HAP-1 (cell line): Measurements from ENCODE around the gene IRF2BPL.

Experiments
- DNase-seq, 2 experiments: peaks; one replicate each; pipeline ENCODE4 v3.0.0-alpha.2; 2016 to 2020; ENCODE audit warnings: low spot score in 2 of 2
- H3K27me3 ChIP-seq: fragments of 250-450 bp; sonication (Bioruptor Pico); 2 replicates; pipeline ENCODE4 v1.5.1; 2020; ENCODE audit warnings: low read depth, mild to moderate bottlenecking, moderate library complexity
- H3K36me3 ChIP-seq: fragments of 250-450 bp; sonication (Bioruptor Pico); replicated peaks from 2 replicates; pipeline ENCODE4 v1.5.1; 2020; ENCODE audit warnings: mild to moderate bottlenecking
- H3K4me1 ChIP-seq: fragments of 250-450 bp; sonication (Bioruptor Pico); 2 replicates; pipeline ENCODE4 v1.5.1; 2020; ENCODE audit warnings: mild to moderate bottlenecking
- H3K4me3 ChIP-seq: fragments of 250-450 bp; sonication (Bioruptor Pico); 2 replicates; pipeline ENCODE4 v1.5.1; 2020; ENCODE audit warnings: mild to moderate bottlenecking, moderate library complexity
- H3K9me3 ChIP-seq: fragments of 250-450 bp; sonication (Bioruptor Pico); 2 replicates; pipeline ENCODE4 v1.5.1; 2020; ENCODE audit warnings: mild to moderate bottlenecking, moderate library complexity
- in situ Hi-C: fragments of 300-500 bp; cut with MboI; formaldehyde crosslinking; loops from 3 replicates; pipeline ENCODE4 v1.14.3; 2020; ENCODE audit warnings: low sequenced_read_pairs, inconsistent platforms, mixed read lengths

Gene IRF2BPL

DNA sequence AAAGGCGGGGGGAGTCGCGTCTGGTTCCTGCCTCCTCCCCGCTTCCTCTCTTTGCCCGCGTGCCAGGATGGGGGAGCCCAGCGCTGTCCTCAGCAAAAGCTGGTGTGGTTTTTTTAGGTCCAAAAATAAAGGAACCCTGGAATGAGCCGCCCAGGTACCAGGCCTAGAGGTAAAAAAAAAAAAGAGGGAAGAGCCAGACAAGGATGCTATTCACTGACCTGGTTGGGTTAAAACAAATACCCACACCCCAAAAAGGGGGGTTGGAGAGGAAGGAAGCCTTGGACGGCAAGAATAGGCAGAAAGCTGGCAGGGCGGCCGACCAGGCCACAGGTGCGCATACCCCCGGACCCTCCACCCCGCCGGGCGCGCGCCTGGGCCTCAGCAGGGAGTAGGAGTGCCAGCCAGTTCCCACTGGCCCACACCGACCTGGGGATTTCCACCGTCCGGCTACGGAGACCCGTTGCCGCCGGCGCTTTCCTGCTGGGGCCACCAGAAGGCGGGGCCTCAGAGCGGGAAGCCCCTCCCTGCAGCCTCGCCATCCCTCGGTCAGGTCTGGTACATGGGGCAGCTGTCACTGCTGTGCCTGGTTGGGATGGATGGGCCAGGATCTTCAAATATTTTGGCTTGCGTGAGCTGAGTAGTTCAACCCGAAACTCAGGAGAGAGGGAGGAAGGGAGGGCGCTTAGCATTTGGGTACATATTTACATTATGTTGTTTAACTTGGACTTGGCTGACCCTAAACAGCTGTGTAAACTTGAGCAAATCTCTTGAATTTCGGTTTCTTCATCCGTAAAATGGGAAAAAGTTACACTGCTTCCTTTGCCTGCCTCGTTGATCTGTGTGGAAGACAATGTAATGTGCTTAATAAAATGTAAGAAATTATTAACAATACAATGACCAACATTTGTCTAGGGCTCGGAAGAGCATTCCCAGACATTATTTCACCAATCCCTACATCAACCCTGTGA is 5.4 kb upstream of the IRF2BPL start:
- Histone ChIP-seq H3K4me1 (peaks cover 50% of the 10 kb centered on the region), H3K9me3 (no peaks in the 10 kb centered on the region), H3K27me3 (no peaks in the 10 kb centered on the region), H3K36me3 (no peaks in the 10 kb centered on the region), H3K4me3 (peak overlapping the region; percentile 33)
- in situ Hi-C loops = loop anchor here (5.0 kb wide), 1 partner anchor 87 kb away; no protein-coding TSS in a partner anchor
- peak; percentile 79 to 91 for DNase-seq

DNA sequence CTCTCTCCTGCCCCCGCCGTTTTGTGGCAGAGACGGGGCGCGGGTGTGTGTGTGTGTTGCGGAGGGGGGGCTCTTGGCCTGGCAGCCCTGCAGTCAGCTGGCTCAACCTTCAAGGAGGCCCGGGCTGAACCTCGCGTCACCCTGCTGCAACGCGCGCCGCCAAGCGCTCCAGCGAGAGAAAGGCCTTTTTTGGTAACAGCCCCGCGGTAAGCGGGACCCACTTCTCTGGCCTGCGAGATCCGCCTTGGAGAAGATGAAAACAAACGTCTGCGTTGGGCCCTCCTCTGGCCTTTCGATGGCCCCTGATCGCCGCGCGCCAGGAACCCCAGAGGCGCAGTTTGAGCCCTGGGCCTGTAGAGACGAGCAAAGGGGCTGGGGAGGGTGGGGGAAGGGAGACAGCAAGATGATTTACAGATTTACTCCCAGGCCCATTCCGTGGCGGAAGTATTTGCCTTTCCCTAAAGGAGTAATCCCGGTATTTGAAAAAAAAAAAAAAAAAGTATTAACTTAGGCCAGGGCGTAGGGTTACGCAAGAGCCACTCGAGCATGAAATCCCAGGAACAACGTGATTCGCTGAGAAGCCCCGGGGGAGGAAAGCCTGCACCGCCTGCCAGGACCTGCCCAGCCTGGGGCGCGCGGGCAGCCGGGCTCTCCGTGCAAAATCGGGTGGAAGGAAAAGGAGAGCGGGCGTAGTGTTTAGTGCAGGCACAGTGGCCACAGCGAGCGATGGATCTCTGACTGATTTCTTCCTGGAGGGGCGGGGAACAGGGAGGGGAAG is 4.5 kb upstream of the IRF2BPL start:
- DNase-seq = peak; percentile 95 to 96
- Histone ChIP-seq H3K9me3 (no peaks in the 10 kb centered on the region), H3K4me3 (peak overlapping the region; percentile 33), H3K4me1 (peaks cover 43% of the 10 kb centered on the region), H3K27me3 (no peaks in the 10 kb centered on the region), H3K36me3 (no peaks in the 10 kb centered on the region; the same call in 1 of the 2 replicates)
- in situ Hi-C loops = loop anchor here (5.0 kb wide), 1 partner anchor 86 kb away; no protein-coding TSS in a partner anchor

DNA sequence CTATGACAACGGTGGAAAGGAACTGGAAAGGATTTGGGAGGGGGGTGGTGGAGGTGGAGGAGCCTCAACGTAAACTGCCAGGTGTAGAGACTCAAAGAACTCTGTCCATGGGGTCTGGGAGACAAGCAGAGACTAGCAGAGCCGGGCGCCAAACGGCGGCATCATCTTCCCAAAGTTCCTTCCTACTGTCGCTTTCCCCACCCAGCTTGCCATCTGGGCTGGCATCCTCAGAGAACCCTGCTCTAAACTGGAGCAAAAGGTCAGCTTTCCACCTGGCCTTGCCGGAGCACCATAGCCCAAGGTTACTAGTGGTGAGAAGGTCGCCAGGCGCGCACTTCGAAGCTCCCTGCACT is 4.0 kb upstream of the IRF2BPL start:
- in situ Hi-C loops = loop anchor here (5.0 kb wide), 1 partner anchor 85 kb away; no protein-coding TSS in a partner anchor
- no peak for DNase-seq
- Histone ChIP-seq H3K36me3 (no peaks in the 10 kb centered on the region; the same call in 1 of the 2 replicates), H3K9me3 (no peaks in the 10 kb centered on the region), H3K4me1 (peaks cover 38% of the 10 kb centered on the region), H3K4me3 (peak overlapping the region; percentile 33), H3K27me3 (no peaks in the 10 kb centered on the region)

DNA sequence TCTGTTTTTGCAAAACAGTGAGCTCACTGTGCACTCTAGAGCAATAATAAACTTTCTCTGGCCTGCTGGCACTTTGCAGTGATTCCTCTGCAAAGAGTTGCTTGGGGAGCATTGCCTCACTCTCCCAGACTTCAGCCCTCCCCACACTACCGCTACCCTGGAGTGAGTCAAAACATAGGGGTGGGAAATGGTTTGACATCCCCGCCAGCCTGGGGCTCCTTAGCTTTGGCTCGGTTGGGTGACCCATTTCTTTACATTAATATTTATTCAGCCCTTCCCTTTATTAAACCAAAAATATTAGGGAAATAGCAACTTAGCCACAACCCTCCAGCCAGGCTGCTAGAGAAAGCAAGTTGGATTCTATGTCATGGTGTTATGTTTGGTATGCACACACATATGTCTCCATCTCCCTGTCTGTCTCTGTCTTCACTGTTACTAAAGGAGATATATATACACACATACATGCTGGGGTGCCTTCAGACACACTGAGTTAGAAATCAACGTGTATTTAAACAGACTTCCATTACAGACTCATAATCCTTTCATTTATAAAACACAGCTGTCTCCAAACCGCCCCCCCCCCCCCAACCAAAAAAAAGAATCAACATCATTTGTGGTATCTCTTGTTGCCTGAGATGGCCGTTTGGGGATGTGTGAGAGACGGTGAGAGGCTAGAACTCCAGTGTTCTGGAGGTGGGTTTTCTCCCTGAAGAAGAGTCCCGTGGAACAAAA is 3.4 kb upstream of the IRF2BPL start:
- no peaks in the 10 kb centered on the region; the same call in 1 of the 2 replicates for H3K36me3 ChIP-seq
- in situ Hi-C loops = loop anchor here (5.0 kb wide), 1 partner anchor 85 kb away; no protein-coding TSS in a partner anchor
- no peak for DNase-seq
- H3K4me3 ChIP-seq = no peak overlapping the region
- no peaks in the 10 kb centered on the region for H3K9me3 ChIP-seq
- H3K4me1 ChIP-seq = peaks cover 32% of the 10 kb centered on the region
- no peaks in the 10 kb centered on the region for H3K27me3 ChIP-seq

DNA sequence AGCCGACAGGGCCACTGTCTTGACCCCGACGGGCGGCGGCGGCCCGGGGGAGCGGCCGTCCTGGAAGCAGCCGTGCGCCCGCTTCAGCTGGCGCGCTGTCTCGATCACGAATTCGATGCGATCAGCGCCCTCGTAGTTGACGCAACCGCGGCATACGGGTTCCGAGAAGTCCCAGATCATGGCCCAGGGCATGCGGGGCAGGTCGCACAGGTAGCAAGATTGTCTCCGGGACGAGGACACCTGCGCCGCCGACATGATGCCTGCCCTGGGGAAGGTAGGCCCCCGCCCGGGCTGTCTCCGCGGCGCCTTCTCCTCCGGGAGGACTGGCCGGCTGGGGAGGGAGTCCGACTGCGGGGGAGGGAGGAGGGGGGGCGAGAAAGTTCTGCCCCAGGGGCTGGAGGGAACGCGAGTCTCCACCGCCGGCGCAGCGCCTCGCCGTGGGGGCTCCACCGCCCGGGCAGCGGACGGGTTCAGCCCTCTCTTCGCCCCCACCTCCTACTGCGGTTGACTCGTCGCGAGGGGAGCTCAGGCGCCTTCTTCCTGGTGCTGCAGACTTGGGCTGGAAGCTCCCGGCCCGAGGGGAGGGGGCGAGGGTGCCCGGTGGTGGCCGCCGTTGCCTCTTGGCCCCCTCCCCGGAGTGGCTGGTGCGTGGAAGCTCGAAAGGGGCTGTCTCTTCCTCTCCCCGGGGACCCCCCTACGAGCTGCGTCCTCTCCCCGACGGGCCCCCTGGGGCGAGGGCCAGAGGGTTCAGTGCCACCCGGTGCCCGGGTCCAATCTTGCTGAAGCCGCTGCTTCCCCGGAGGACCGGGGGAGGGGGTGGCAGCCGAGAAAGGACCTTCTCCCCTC is 747 bp downstream of the IRF2BPL start:
- Histone ChIP-seq H3K9me3 (no peaks in the 10 kb centered on the region), H3K4me1 (peaks cover 36% of the 10 kb centered on the region), H3K27me3 (no peaks in the 10 kb centered on the region), H3K36me3 (peaks cover 19% of the 10 kb centered on the region), H3K4me3 (peak overlapping the region; percentile 81)
- in situ Hi-C loops = no loop called here
- DNase-seq = peak; percentile 28 to 68

DNA sequence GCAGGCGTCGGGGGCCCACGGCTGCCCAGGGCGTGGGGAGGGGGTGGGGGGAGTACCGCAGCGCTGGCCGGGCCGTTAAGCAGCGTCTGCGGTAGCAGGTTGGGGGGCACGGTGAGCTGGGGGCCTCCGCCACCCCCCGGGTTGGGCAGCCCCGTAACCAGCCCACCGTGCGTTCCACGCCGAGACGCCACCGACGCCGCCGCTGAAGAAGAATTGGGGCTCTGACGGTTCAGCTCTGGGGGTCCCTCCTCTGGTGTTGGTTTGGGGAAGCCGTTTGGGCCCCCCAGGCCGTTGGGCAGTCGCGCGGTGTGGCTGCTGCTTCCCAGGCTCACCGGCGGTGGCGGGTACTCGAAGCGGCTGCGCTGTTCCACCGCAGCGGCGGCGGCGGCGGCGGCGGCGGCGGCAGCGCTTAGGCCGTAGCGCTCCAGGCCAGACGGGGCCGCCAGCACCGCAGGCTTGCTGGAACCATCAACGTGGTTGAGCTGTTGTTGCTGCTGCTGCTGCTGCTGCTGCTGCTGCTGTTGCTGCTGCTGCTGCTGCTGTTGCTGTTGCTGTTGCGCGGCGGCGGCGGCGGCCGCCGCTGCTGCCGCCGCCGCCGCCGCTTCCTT is 1.5 kb downstream of the IRF2BPL start:
- H3K4me3 ChIP-seq = peak overlapping the region; percentile 81
- no peaks in the 10 kb centered on the region for H3K27me3 ChIP-seq
- H3K9me3 ChIP-seq = no peaks in the 10 kb centered on the region
- DNase-seq = peak in 1 of 2 experiments; percentile 55
- peaks cover 19% of the 10 kb centered on the region for H3K36me3 ChIP-seq
- H3K4me1 ChIP-seq = peaks cover 31% of the 10 kb centered on the region
- in situ Hi-C loops = no loop called here

DNA sequence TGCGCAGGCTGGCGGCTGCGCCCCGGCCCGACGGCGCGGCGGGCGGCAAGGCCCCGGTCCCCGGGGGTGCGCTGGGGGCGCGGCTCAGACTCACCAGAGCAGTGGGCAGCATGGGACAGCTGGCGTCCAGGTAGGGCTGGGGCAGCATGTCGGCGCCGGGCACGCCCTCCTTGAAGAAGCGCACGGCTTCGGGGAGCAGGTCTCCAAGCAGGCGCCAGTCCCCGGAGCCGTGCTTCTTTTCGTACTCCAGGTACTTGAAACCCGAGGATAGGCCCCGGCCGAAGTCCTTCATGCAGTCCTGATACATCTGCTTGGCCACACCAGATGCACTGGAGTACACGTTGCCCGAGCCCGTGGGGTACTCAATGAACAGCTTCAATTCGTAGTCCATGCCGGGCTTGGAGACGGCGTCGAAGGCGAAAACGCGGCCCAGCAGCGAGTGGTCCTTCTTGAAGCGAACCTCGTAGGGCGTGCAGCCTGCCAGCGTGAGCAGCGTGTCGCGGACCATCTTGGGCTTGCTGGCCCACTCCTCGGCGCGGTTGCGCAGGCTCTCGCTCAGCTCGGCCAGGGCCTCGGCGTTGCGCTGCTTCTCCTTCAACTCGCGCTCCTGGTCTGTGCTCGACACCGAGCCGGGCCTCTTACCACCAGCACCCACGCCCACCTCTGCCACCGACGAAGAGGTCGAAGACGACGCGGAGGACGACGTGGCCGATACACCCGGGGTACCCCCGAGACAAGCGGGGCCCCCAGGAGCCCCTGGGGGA is 2.2 kb downstream of the IRF2BPL start:
- Histone ChIP-seq H3K9me3 (no peaks in the 10 kb centered on the region), H3K4me3 (peak overlapping the region; percentile 81), H3K27me3 (no peaks in the 10 kb centered on the region), H3K4me1 (peaks cover 31% of the 10 kb centered on the region), H3K36me3 (peaks cover 19% of the 10 kb centered on the region)
- in situ Hi-C loops = no loop called here
- DNase-seq = no peak

DNA sequence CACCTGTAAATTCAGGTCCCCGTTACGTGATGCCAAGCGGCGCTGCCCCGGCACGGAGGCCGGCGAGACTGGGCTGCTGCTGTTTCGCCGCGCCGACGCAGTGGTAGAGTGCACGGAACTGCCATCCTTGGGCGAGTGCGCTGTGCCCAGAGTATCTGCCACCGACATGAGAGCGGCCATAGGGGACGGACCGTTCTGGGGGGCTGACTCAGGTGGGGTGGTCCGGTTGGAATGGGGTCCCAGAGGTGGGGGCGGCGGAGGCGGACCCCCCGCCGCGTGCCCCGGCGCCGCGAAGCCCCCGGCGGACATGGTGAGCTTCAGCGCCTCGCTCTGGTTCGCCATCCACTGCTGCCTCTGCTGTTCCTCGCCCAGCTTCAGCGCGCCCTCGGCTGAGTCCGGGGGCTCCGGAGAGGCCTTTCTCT is 2.8 kb downstream of the IRF2BPL start:
- Histone ChIP-seq H3K4me1 (peaks cover 31% of the 10 kb centered on the region), H3K36me3 (peaks cover 19% of the 10 kb centered on the region), H3K27me3 (no peaks in the 10 kb centered on the region), H3K4me3 (peak overlapping the region; percentile 14), H3K9me3 (no peaks in the 10 kb centered on the region)
- no peak for DNase-seq
- in situ Hi-C loops = no loop called here

DNA sequence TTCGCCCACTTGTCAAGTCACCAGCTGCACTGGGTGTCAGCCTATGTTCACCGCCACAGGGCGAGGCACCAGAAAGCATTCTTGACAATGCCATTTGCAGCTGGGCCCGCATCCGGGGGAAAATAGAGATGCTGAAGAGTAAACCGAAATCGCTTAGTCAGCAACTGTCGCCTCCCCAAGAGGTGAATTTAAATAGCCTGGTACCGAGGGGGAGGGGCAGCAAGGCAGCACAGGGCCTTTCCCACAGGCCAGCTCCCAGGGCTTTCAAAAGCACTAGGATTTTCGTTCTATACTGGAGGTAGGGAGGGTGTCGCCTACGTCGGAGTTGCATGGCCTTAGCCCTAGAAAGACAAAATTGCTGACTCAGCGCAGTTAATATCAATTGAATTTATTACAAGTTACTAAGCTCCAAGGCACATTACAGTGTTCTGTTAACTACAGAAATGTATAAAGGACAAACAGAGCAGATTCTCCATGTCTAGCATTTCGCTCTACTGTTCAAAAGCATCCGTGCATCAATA is 4.3 kb downstream of the IRF2BPL start:
- peak in 1 of 2 experiments; percentile 65 for DNase-seq
- H3K9me3 ChIP-seq = no peaks in the 10 kb centered on the region
- H3K4me3 ChIP-seq = peak overlapping the region; percentile 8; the same call in 1 of the 2 replicates
- H3K27me3 ChIP-seq = no peaks in the 10 kb centered on the region
- in situ Hi-C loops = no loop called here
- H3K36me3 ChIP-seq = peaks cover 19% of the 10 kb centered on the region
- H3K4me1 ChIP-seq = peaks cover 29% of the 10 kb centered on the region

DNA sequence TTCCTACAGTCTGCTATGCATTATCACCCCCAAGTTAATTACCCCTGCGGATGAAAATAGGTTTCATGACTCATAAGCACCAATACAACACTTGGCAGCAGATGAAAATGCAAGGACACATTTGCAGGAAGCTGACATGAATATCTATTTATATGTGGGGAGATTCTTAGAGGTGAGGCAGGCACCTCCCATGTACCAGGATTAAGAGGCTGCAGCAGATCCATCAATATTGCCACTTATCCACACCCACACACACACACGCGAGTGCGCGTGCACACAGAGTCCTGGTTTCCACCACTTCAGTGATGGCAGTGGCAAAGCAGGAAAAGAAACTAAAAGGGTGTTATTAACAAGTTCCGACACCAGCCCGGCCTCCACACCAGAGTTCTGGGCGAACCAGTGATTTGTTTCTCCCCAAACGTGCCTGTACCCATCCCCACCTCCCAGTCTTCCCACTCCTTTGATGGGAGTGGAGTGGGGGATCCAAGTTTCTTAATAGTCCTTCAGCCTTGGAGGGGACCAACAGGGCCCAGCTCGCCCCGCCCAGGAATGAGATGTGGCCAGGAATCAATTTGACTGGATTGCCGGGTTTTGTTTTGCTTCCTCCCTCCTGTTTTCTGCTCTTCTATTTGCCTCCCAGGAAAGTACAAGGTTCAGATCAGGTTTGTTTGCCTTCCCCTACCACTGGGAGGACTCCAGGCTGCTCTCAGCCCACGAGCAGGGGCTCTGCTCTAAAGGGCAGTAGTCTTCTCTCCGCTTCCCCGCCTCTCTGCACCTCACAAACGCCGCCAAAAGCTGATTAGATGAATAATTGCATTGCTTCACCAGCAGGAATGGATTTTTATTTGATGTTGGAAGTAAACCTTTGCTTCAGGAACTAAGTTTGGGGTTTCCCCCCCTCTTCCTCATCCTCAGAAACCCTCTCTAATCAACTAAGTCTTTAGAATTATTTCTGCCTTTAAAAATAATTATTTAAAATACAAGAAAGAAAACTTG is 5.2 kb downstream of the IRF2BPL start:
- H3K4me1 ChIP-seq = peaks cover 25% of the 10 kb centered on the region
- in situ Hi-C loops = no loop called here
- H3K4me3 ChIP-seq = no peak overlapping the region
- peaks cover 19% of the 10 kb centered on the region for H3K36me3 ChIP-seq
- H3K9me3 ChIP-seq = no peaks in the 10 kb centered on the region
- DNase-seq = peak in 1 of 2 experiments; percentile 45
- no peaks in the 10 kb centered on the region for H3K27me3 ChIP-seq
